NCI-H2107 (cell line): ENCODE measurements around the gene NUP93.
"Not testable (repeated sequence)": the region's sequence is repeated elsewhere in the genome, so short reads cannot be mapped to it uniquely, and the experiment has no call there.

ENCODE experiments used
- DNase-seq: peaks from one replicate; lab custom pipeline; 2025; lab: John Stamatoyannopoulos, UW

Gene NUP93

DNA sequence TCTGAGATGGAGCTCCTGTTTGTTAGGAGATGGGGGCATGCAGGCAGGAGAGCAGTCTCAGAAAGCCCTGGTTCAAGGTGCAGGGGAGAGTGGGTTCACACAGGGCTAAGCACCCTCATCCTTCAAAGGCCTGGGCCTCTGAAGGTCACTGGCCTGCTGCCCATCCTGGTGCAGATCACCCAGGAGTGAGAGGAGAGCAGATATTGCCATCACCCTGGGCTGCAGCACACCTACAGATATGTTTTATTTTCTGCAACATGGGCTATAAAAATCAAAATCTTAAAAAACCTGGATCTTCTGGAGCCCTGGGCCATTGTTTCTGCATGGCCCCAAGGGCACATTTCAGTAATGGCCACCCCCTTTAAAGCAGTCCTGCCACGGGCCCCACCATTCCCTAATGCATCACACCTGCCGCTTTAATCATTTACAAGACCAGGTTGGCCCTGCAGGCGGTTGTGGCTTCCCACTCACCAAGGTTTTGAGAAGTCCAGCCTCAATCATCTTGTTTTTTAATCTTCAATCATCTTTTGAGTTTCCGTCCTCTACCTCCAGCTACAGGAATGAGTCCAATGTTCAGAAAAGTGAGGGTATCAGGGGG, 20.4 kb upstream of the NUP93 start:
- no peak for DNase-seq

DNA sequence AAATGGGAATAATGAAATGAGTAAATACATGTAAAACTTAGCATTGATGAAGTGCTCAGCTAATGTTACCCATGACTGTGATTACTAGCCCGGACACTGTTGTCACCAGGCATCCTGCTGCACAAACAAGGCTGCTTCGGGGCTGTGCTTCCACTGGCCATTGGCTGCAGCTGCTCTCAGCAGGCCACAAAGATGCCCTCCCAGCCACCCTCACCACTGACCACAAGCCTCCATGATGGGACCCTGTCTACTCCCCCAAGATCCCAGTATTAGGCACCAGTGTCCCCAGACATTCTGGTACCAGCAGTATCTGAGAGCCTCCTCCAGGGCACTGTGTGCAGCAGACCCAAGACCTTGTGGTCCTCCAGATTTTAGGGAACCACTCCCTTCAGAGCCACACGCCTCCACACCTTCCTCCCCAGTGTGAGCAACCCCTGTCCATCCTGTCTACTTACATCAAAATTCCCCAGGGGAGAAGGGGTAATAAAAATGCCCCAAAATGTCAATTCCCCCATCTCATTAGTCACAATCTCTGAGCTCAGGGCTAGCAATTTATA, 19.7 kb upstream of the NUP93 start:
- no peak for DNase-seq

DNA sequence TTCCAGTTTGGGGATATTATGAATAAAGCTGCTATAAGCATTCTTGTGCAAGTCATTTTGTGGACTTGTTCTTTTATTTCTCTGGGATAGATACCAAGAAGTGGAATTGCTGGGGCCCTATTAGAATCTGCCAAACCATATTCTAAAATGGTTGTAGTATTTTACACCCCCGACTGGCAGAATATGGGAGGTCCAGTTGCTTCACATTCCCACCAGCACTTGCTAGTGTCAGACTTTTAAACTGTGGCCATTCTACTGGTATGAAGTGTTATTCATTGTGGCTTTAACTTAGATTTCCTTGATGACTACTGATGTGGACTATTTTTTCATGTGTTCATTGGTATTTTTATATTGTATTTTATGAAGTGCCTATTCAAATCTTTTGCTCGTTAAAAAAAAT, 18.1 kb upstream of the NUP93 start:
- DNase-seq, result no peak

DNA sequence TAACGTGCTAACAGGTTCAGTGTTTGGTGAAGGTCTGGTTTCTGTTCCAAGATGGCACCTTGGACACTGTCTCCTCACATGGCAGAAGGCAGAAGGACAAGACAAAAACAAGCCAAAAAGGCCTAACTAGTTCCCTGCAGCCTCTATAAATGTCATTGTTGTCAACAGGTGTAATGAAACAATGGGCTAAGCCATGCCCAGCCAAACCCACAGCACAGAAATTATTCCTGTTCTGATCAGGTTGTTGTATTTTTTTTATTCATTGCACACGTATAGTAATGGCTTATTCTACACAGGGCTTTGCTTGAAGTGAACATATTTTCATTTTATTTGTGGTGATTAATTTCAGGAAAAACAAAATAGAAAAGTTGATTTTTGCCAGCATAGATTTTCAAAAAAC, 16.1 kb upstream of the NUP93 start:
- no peak for DNase-seq

DNA sequence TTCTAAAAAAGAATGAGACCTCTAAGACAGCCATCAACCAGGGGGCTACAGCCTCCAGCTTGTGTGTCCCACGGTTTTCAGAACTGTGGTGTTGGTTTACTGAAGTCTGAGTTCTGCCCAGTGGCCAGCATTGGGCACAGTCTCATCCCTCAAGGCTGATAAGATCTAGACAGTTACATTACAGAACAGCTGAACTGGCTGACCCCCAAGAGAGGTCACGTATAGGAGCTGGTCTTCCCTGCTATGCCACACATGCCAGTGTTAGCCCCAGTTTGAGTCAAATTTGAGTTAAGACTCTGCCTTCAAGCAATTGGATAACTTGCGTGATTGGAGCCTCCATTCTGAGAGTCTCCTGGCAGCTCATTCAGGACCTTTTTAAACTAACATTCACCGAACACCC, 14.8 kb upstream of the NUP93 start:
- DNase-seq, result no peak

DNA sequence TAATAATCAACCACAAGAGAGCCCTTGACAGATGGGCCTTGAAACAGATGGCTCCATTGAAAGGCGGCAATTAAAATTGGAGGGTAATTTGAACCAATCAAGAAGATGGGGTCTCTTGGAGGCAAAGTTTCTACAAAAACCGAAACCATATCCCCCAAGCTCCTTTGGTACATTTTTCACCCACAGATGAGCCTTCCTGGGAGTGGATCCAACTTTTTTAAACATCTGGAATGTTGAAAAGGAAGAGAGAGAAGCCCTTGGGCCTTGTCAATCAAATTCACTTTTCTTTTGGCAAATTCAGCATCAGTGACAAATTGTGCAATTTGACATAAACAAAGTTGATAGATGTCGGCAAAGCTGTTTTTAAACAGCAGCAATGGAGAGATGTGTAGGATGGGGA, 13.2 kb upstream of the NUP93 start:
- DNase-seq, result no peak

DNA sequence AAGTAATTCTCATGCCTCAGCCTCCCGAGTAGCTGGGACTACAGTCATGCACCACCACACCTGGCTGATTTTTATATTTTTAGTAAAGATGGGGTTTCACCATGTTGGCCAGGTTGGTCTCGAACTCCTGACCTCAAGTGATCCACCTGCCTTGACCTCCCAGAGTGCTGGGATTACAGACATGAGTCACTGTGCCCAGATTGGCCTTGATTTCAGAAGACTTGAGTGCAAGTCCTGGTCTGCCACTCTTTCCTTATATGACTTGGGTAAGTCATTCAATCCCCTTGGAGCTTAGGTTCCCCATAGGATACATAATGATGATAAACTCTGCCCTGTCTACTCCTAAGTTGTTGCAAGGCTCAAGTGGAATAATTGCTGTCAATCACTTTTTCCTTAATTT, 12.4 kb upstream of the NUP93 start:
- not testable (repeated sequence) for DNase-seq

DNA sequence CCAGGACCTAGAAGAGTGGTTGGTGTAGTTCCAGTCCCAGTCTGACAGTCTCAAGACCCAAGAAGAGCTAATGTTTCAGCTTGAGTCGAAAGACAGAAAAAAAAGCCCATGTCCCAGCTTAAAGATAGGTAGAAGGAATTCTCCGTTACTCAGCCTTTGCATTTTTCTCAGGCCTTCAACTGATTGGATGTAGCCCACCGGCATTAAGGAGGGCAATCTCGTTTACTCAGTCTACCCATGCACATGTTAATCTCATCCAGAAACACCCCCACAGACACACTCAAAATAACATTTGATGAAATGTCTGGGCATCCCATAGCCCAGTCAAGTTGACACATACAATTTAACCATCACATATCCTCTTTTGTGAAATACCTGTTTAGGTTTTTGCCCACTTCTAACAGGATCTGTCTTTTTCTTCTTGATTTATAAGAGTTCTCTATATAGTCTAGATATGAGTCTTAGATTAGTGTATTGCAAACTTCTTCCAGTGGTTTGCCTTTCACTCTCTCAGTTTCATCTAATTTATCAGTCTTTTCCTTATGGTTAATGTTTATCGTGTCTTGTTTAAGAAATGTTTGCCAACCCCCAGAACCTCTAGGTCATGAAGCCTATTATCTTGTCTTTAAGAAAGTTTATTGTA, 7.6 kb upstream of the NUP93 start:
- DNase-seq, result no peak

DNA sequence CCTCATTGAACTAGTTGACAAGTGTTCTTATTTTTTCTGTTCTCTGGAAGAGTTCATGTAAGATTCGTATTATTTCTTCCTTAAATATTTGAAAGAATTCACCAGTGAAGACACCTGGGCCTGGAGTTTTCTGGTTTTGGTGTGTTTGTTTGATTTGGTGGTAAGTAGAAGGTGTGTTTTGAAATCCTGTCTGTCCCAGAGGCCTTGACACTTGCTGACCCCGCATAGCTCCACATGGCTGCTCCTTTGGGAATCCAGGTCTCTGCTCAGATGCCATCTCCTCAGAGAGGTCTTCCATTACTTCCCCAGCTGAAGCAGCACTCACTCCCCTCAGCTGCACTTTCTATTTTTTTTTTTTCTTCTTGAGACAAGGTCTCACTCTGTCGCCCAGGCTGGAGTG, 5.7 kb upstream of the NUP93 start:
- no peak for DNase-seq

DNA sequence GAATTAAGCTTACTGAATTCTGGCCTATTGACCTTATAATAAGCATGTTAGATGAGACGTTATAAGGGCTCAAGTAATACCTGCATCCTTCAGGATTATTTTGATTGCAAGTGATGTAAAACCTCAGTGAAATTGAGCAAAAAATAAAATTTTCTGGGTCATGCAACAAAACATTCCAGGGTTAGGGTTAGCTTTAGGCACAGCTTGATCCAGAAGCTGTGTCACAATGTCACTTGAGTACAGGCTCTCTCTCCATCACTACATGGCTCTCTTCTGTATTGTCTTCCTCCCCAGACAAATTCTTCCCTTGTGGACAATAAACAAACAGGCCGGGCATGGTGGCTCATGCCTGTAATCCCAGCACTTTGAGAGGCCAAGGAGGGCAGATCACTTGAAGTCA, 3.6 kb upstream of the NUP93 start:
- DNase-seq, result no peak

DNA sequence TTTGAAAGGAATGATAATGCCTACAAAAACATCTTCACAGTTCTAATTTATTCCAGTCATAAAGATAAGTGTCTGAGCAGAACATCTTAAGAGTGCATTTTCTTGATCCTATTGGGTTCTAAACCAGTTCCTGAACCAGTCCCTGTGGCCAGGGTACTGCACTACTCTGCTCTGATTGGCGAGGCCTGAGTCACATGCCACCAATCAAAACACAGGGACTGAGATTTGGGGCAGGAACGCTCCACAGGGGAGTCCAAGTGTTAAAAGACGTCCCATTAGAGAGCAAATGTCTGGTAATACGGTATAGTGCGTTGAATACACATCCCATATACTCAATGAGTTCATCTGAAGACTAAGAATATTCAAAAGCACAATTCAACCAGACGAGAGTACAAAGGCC, 3.0 kb upstream of the NUP93 start:
- DNase-seq, result no peak

DNA sequence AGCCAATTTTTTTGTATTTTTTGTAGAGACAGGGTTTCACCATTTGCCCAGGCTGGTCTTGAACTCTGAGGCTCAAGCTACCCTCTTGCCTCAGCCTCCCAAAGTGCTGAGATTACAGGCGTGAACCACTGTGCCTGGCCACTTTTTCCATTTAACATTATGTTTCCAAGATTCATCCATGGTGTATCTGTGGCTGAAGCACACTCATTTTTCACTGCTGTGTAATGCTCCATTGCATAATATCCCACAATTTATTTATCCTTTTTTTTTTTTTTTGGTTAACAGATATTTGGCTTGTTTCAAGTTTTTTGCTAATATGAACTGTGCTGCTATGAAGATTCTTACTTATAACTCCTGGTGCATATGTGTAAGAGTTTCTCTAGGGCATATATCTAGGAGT, 1.9 kb upstream of the NUP93 start:
- DNase-seq, result no peak

DNA sequence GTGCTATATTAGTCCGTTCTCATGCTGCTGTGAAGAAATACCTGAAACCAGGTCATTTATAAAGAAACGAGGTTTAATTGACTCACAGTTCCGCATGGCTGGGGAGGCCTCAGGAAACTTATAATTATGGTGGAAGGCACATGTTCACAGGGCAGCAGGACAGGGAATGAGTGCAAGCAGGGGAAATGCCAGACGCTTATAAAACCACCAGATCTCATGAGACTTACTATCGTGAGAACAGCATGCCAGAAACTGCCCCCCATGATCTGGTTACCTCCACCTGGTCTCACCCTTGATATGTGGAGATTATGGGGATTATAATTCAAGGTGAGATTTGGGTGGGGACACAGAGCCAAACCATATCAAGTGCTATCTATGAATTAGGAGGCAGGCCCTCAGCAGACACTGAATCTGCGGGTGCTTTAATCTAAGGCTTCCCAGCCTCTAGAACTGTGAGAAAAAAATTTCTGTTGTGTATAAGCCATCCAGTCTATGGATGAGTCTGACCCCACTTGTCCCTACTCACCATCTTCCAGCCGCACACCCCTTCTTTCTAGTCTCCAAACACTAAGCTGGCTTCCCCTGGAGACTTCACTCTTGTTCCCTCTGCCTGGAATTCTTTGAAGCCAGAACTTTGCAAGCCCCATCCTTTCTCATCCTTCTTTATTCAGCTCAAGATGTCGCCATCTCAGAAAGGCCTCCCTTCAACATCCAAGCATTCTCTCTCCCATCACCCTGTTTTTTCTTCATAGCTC, 772 bp upstream of the NUP93 start:
- no peak for DNase-seq

DNA sequence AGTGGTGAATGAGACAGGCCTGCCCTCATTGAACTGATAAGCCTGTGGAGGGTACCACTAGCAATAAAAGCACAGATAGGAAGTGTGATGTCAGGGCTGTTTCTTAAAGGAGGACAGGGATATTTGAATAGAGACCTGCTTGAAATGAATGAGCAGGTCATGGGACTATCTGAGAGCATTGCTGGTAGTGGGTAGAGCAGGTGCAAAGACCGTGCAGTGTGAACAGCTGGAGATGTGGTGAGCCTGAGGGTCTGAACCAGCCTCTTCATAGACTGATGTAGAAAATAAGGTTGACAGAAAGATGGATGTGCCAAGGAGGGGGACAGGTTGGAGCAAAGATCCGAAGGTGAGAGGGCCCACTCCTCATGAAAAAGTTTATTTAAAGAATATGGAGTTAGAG, 2.4 kb downstream of the NUP93 start:
- no peak for DNase-seq

DNA sequence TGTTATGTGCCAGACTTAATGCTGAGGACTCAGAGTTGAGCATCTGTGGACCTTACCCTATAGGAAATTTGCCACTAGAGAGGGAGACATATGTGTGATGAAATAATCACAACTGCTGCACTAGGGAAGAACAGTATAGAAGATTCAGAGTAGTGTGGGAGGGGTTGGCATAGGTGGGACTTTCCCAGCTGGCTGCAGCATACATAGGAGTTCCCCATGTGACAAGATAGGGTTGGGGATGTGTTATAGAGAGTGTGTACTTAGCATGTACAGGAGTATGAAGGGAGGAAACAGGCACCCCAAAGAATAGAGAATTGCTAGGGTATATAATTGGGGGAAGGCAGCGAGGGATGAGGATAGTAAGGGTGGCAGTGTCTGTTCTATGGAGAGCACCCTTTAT, 2.9 kb downstream of the NUP93 start:
- DNase-seq, result no peak

DNA sequence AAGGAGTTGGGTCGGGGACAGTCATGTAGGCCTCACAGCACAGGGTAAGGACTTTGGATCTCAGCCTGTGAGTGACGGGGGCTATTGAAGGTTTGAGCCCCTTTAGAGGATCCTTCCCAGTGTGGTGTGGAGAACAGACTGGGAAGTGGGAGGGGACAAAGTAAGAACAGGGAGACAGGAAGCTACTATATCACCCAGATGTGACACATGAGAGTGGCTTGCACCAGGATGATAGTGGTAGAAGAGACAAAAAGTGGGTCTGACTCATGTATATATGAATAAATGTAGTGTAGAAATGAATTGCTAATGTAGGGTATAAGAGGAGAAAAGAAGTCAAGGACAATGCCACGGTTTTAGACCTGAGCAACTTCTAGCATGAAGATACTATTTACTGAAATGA, 4.5 kb downstream of the NUP93 start:
- DNase-seq, result no peak

DNA sequence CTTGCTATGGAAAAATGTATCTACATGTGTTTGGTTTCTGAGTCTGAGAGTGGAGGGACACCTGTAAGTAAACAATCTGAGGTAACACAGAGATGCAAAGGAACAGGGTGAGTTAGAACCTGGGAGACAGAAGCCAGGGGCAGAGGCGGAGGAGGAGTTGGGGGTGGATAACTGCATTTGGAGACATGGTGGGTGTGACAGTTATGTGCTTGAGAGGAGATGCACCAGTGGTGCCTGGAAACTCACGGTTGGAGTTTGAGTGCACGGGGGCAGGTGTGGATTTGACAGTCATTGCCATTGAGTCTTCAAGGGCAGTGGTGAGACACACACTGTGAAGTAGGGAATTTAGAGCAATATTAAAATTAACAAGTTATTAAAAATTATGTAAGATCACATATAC, 6.5 kb downstream of the NUP93 start:
- no peak for DNase-seq

DNA sequence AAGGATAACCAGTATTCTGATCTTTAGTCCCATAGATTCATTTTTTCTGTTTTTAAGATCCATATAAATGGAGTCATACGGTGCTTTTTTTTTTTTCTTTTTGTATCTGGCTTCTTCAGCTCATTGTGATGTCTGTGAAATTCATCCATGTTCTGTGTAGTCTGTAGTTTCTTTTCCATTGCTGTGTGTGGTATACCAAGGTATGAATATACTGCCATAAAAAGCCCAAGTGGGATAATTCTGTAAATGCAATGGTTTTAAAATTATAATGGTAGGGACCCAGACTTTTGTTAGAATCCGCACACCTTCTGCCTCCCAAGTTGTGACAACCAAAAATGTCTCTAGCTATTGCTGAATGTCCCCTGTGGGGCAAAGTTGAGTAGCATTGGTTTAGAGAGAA, 7.6 kb downstream of the NUP93 start:
- no peak for DNase-seq

DNA sequence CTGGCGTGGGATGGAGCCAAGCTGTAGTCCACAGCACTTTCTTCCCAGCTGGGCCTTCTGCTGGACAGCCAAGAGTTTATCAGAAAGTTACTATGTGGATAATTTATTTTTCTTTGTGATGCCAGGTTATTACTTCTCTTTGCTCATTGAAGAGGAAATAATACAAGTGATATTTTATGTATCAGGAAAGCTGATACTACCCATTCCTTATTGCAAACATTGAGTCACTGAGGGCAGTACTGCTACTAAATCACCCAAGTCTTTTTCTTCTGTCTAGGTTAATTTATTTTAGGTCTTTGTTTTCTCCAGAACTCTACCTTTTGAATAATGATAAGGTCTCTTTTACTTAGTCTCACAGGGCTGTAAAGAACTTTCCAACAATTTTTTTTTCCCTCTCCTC, 8.3 kb downstream of the NUP93 start:
- no peak for DNase-seq

DNA sequence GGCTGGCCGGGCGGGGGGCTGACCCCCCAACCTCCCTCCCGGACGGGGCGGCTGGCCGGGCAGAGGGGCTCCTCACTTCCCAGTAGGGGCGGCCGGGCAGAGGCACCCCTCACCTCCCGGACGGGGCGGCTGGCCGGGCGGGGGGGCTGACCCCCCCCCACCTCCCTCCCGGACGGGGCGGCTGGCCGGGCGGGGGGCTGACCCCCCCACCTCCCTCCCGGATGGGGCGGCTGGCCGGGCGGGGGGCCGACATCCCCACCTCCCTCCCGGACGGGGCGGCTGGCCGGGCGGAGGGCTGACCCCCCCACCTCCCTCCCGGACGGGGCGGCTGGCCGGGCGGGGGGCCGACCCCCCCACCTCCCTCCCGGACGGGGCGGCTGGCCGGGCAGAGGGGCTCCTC, 9.4 kb downstream of the NUP93 start:
- not testable (repeated sequence) for DNase-seq

DNA sequence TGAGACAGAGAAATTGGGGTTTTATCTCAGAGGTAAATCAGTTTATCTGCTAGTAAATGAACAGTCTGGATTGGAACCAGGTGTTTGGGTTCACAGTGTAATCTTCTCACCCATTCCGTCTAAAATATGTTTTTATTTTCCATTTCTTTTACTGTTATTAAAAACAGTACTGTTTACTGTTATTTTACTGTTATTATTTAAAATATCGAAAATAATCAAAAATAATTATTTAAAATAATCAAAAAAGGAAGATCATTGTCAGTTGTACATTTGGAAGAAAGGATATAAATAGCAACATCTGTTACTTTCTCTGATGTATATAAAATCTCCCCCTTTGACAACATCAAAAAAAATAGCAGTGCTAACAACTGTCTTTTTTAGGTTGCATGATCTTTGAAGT, 11.5 kb downstream of the NUP93 start:
- DNase-seq, result no peak

DNA sequence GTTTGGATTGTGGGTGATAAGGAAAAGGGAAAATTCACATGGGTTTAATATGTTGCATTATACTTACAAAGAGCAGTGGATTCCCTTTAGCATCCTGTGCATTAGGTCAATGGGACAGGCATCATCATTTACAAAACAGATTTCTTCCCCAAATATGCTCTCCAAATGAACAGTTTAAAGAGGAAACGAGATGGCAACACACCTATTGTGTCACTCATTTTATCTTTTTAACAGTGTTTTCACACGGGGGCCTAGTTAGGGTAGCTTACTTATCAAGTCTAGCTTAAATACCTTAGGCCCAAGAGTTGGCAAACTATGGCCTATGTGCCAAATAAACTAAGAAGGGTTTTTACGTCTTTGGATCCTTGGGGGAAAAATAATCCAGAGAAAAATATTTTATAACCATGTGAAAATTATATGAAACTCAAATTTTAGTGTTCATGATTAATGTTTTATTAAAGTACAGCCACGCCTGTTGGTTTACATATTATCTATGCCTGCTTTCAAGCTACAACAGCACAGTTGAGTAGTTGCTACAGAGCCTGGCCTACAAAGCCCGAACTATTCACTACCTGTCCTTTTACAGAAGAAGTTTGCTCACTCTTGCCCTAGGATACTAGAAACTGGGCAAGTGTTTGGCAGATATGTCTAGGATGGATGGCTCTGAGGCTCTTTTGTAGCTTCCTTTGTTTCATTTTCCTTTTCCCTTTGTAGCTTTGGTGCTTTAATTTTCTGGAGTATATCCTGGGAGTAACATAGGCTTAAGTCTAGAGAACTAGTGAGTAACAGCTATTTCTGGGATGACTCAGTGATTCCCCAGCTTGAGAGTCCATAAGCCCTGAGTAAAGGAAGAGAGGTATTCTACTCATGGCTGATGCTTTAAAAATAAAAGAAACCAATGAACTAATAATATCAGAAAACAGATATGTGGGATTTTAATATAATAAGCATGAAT, 12.4 kb downstream of the NUP93 start:
- no peak for DNase-seq
